HCT116 (cell line): ENCODE measurements around the gene IL1RAP.

Source experiments
- TF ChIP-seq, protein P1 (sequence below): IDR thresholded peaks from 2 replicates; pipeline ENCODE4 v1.6.1; 2012
- TF ChIP-seq, protein P2 (sequence below), 3 experiments: fragments of 200-600 bp in 1 of 3; sonication (generic) in 1 of 3; IDR thresholded peaks in 2 of 3; conservative IDR thresholded peaks in 1 of 3; 2 replicates each; pipeline ENCODE4 v1.5.1; 2012 to 2017; ENCODE audit warnings: low read depth in 2 of 3, low read length in 2 of 3, antibody characterized with exemption in 1 of 3, borderline replicate concordance in 1 of 3, control low read depth in 1 of 3, mild to moderate bottlenecking in 1 of 3, mixed read lengths in 1 of 3, mixed run types in 1 of 3, moderate library complexity in 1 of 3; ENCODE audit not compliant: insufficient read depth in 1 of 3

GRCh38 chr3:190706582-190706981 lies 192.7 kb downstream of the IL1RAP start:
- TF ChIP-seq, protein P1, sequence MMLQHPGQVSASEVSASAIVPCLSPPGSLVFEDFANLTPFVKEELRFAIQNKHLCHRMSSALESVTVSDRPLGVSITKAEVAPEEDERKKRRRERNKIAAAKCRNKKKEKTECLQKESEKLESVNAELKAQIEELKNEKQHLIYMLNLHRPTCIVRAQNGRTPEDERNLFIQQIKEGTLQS, result no peak
- TF ChIP-seq, protein P2, sequence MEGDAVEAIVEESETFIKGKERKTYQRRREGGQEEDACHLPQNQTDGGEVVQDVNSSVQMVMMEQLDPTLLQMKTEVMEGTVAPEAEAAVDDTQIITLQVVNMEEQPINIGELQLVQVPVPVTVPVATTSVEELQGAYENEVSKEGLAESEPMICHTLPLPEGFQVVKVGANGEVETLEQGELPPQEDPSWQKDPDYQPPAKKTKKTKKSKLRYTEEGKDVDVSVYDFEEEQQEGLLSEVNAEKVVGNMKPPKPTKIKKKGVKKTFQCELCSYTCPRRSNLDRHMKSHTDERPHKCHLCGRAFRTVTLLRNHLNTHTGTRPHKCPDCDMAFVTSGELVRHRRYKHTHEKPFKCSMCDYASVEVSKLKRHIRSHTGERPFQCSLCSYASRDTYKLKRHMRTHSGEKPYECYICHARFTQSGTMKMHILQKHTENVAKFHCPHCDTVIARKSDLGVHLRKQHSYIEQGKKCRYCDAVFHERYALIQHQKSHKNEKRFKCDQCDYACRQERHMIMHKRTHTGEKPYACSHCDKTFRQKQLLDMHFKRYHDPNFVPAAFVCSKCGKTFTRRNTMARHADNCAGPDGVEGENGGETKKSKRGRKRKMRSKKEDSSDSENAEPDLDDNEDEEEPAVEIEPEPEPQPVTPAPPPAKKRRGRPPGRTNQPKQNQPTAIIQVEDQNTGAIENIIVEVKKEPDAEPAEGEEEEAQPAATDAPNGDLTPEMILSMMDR (IDR thresholded peaks at IDR 0.05 in 2 of 3, conservative IDR thresholded peaks at IDR 0.05 in 1 of 3; ENCODE audit: borderline replicate concordance in 1 of 3, insufficient read depth in 1 of 3, low read depth in 2 of 3, low read length in 2 of 3), result no peak
